GM19043 (cell line): ENCODE data around the gene TMPRSS6.

Experiments used
- ATAC-seq: cut with Tn5 transposase; IDR thresholded peaks from one replicate; pipeline ENCODE4 v1.9.1; 2021; ENCODE audit warnings: low read depth; ENCODE audit not compliant: unreplicated experiment

TMPRSS6 gene

GRCh38 chr22:37109242-37109917 is at the start of gene TMPRSS6:
TMPRSS6 (minus strand) TSS chr22:37109713; CDS start chr22:37103417, 6,296 bp downstream.
- no peak for ATAC-seq

- ATAC-seq = no peak
Measured at GRCh38 chr22:37158963-37159290, 49.4 kb upstream of the TMPRSS6 start.

DNA sequence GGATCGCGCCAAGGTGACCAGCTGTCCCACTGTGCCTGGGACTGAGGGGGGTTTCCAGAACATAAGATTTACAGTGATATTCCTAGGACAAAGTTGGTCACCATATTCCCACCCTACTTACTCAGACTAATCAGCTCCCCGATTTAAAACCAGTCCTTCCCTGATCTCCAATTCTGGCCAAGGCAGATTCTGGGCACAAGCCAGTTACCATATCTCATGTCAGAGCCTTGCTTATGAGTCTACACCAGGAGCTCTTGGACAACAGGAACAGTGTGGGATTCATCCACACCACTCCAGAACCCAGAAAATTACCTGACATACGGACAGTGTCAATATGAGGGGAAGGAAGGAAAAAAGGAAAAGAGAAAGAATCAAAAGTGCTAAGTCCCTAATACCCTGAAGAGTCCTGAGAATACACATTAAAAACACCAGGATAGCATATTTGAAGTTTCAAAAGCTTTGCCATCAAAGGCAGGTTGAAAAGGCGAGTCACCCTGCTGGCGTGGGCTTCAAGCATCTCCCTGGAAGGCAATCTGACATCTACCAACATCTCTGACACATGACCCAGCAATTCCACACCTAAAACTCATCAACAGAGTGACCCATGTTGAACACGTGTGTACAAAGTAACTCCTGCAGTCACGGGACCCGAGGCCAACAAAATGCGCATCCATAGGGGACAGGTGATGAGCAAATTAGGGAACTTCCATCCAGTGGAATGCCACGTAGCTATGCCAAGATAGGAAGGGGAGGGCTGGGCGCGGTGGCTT is 48.2 kb upstream of the TMPRSS6 start:
- no peak for ATAC-seq

GRCh38 chr22:37156686-37157435 is 47.3 kb upstream of the TMPRSS6 start:
- no peak for ATAC-seq

GRCh38 chr22:37155971-37156370 is 46.5 kb upstream of the TMPRSS6 start:
- no peak for ATAC-seq

DNA sequence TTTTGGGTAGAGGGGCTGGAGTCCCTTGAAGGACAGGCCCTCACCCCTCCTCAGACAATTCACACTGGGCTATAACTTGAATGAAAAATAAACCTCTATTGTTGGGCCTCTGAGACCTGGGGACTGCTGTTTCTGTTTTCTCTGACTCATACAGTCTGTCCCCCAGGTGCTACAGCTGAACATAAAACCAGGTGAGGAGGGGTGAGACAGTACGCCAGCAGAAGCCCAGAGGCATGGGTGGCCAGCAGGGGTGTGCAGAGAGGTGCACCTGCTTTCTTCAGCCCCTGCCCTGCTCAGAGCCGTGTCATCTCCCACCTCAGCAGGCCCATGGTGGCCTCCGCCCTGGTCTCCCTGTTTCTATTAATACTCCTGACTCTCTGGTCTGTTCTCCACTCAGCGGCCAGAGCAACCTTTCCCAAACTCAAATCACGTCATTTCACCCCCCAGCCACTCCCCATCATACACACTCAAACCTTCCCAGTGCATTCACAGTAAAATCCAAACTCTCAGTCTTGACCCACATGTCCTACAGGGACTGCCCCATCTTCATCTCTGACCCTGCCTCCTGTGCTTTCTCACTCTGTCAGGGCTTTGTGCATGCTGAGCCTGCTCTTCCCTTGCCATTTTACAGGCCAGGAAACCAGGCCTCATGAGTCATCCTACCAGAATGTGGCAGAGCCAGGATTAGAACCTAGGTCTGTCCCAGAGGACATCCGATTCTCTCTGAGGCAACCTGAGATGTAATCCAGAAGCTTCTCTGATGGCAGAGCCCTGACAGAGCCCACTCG is 45.6 kb upstream of the TMPRSS6 start:
- ATAC-seq = no peak

- no peak for ATAC-seq
Measured at GRCh38 chr22:37153901-37154300, 44.4 kb upstream of the TMPRSS6 start.

- no peak for ATAC-seq
Measured at GRCh38 chr22:37151401-37151800, 41.9 kb upstream of the TMPRSS6 start.

- ATAC-seq = no peak
Measured at GRCh38 chr22:37150701-37151100, 41.2 kb upstream of the TMPRSS6 start.

DNA sequence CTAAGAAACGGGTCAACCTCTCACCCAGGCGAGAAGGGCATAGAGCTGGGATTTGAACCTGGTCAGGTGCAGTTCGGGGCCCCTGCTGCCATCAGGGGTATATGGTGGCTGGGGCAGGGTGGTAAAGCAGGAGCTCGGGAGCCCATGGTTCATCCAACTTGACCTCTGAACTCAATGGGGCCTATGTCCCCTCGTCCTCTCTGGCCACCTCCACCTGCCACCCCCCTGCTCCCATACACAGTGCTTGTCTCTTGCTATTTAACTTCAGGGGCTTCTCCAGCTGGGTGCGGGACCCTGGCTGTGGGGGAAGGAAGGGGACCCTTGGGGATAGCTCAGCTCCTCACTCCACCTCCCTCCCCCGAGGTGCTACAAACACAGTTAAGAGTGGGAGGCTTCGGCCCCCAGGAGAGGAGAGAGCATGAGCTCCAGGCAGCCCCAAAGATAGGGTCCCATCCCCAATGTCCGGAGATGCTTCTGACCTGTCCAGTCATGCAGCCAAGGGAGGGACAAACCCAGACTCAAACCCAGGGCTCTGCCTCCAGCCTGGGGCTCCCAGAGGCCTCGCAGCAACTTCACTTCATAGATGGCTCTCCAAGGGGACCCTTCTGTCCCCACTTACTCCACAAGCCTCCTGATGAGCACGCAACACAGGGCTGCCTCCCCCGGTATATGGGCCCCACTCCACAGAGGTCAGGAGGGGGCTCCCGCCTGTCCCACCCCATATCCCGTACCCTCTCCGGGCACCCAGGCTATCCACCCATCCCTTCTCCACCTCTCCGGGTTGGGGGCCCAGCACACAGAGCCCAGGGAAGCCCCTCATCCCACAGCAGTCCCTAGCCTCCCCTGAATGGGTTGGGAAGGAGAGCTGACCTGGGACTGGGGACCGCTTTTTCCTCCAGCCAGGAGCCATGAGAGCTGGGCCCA is 39.5 kb upstream of the TMPRSS6 start:
- ATAC-seq = no peak

- no peak for ATAC-seq
Measured at GRCh38 chr22:37148031-37148651, 38.6 kb upstream of the TMPRSS6 start.

- no peak for ATAC-seq
Measured at GRCh38 chr22:37147186-37147990, 37.9 kb upstream of the TMPRSS6 start.

DNA sequence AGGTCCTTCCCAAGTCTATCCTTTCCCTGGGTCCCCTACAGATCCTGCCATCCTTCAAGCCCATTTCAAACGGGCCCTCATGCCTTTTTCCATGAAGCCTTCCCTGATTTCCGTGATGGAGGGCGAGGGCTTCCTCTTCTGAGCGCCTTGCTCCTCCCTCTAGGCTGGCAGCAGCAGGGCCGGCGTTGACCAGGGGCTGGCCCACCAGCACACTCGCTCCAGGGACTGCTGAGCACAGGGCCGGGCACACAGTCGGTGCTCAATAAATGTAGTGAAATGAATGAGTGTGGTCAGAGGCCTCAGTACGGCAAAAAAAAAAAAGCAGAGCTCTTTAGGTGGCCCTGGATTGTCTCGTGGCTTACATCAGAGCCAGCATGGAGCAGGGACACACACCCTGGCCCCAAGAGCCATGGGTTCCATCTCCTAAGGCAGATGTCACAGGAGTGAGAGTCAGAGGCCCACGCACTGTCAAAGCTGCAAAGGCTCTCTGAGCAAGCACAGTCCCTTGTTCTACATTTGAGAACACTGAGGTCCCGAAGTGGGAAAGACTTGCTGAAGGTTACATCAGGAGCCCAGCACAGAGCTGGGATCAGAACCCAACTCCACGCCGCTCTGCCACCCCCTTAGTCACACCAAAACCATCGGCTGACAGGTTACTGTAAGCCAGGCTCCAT is 37.1 kb upstream of the TMPRSS6 start:
- ATAC-seq = no peak

DNA sequence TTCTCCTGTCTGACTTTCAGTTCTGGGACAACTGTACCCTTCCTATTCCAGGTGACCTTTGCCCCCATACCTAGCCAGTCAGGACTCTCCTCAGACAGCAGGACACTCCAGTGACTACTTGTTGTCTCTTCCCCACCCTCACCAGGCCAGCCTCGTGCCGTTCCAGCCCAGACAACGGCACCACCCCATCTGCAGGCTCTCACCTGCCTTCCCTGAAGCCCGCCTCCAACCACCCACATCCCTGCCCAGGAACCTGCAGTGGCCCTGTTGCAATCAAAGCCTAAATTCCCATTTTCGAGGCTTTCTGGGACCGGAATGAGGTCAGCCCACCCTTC is 36.5 kb upstream of the TMPRSS6 start:
- ATAC-seq = no peak

GRCh38 chr22:37145180-37146050 is 35.9 kb upstream of the TMPRSS6 start:
- ATAC-seq = no peak

- ATAC-seq = no peak
Measured at GRCh38 chr22:37144180-37144554, 34.7 kb upstream of the TMPRSS6 start.

DNA sequence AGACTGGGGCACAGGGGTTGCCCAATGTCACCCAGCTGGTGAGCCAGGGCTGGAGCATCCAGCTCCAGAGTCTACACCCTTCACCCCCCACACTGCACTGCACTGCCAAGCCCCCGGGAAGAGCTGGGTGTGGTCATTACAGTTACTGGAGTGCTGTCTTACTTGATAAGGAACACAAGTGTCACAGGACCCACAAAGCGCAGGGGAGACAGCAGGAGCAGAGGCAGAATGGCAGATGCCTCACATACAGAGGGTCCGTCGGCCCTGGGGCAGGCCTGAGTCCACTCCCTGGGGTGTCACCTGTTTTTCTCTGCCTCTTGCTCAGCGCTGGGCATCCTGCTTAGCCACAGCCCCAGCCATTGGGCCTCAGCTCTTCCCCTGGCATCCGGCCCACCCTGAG is 32.5 kb upstream of the TMPRSS6 start:
- no peak for ATAC-seq
